Measurements from ENCODE around the gene ZNF618.

DNA sequence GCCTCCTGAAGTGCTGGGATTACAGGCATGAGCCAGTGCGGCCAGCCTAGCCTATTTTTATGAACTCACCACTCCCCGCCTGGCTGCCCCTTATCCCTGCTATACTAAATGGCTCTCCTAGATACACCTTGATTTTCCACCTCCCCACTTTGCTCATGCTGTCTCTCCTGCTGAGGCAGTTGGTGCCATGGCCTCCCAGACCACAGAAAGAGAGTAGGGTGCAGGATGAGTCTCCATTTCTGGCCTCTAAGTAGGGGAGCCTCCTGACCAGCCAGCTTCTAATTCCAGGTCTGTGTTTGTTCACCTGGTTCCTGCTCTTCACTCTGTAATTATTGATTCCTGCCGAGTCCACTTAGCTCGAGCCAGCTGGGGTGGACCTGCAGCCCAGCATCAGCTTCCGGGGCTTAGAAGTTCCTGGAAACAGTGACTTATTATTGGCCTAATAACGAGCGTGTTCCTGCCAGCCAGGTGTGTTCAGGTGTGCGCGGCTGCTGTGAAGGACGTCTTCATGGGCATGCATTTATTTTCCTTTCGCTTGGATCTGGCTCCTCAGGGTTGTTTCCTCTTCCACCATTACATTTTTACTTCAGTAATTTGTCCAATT lies 34.0 kb downstream of the ZNF618 start:
- TF ChIP-seq CTCF (conservative IDR thresholded peaks at IDR 0.05; ENCODE audit: low read depth, low read length) (no peak), EZH2 (IDR thresholded peaks at IDR 0.05; ENCODE audit: borderline replicate concordance, low read depth, low read length, poor library complexity, severe bottlenecking) (no peak)

All from A673 (cell line).